C1 segment of cervical spinal cord (tissue), 14 donors: ENCODE measurements around the gene TACC2.

Experiments
- DNase-seq, 14 donors: peaks; one replicate each; lab custom pipeline; 2025; lab: John Stamatoyannopoulos, UW

The TACC2 gene

GRCh38 chr10:122220736-122221135 is 231.8 kb downstream of the TACC2 start:
- no peak for DNase-seq

GRCh38 chr10:122221958-122222357 is 233.0 kb downstream of the TACC2 start:
- DNase-seq: no peak

GRCh38 chr10:122222638-122223037 is 233.7 kb downstream of the TACC2 start:
- DNase-seq: no peak

- no peak for DNase-seq
Measured at GRCh38 chr10:122224159-122224558, 235.2 kb downstream of the TACC2 start.

- DNase-seq: no peak
Measured at GRCh38 chr10:122225330-122225729, 236.4 kb downstream of the TACC2 start.

GRCh38 chr10:122227754-122228153 is 238.8 kb downstream of the TACC2 start:
- no peak for DNase-seq

GRCh38 chr10:122229666-122230065 is 240.7 kb downstream of the TACC2 start:
- no peak for DNase-seq

- DNase-seq: peak in 1 of 14 donors; percentile 34
Measured at GRCh38 chr10:122230222-122230621, 241.3 kb downstream of the TACC2 start.

GRCh38 chr10:122232769-122233168 is 243.8 kb downstream of the TACC2 start:
- no peak for DNase-seq

- DNase-seq: no peak
Measured at GRCh38 chr10:122233857-122234348, 244.9 kb downstream of the TACC2 start.

GRCh38 chr10:122234416-122234815 is 245.5 kb downstream of the TACC2 start:
- DNase-seq: no peak

- no peak for DNase-seq
Measured at GRCh38 chr10:122236690-122237306, 247.8 kb downstream of the TACC2 start.

GRCh38 chr10:122237331-122237990 is 248.5 kb downstream of the TACC2 start:
- no peak for DNase-seq

- no peak for DNase-seq
Measured at GRCh38 chr10:122239578-122240257, 250.8 kb downstream of the TACC2 start.

GRCh38 chr10:122240401-122240800 is 251.4 kb downstream of the TACC2 start:
- DNase-seq: no peak

GRCh38 chr10:122241836-122242235 is 252.9 kb downstream of the TACC2 start:
- no peak for DNase-seq

GRCh38 chr10:122243550-122243949 is 254.6 kb downstream of the TACC2 start:
- DNase-seq: no peak

GRCh38 chr10:122244001-122244975 is 255.3 kb downstream of the TACC2 start:
- DNase-seq: no peak

- no peak for DNase-seq
Measured at GRCh38 chr10:122245136-122245535, 256.2 kb downstream of the TACC2 start.

GRCh38 chr10:122245897-122246296 is 256.9 kb downstream of the TACC2 start:
- no peak for DNase-seq

- no peak for DNase-seq
Measured at GRCh38 chr10:122246830-122247520, 258.0 kb downstream of the TACC2 start.
